ENCODE data around the gene MAPKAP1.
A peak's percentile ranks its signal among the peaks of the same experiment; 100 is the strongest.

Gene MAPKAP1

DNA sequence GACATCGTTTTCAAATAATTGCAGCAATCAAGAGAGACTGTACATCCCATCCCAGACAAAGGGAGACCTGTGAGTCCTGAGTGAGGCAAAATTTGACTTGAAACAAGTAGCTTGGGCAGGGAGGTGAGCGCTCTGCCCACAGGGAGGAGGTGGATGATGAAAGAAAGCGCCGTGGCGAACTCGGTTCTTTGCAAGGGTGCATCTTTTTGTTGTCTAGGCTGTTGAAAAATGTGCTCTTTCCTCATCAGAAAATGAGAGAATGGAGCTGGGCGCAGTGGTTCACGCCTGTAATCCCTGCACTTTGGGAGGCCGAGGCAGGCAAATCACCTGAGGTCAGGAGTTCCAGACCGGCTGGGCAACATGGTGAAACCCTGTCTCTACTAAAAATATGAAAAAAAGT lies 294.8 kb downstream of the MAPKAP1 start:
- TF ChIP-seq, protein P1, sequence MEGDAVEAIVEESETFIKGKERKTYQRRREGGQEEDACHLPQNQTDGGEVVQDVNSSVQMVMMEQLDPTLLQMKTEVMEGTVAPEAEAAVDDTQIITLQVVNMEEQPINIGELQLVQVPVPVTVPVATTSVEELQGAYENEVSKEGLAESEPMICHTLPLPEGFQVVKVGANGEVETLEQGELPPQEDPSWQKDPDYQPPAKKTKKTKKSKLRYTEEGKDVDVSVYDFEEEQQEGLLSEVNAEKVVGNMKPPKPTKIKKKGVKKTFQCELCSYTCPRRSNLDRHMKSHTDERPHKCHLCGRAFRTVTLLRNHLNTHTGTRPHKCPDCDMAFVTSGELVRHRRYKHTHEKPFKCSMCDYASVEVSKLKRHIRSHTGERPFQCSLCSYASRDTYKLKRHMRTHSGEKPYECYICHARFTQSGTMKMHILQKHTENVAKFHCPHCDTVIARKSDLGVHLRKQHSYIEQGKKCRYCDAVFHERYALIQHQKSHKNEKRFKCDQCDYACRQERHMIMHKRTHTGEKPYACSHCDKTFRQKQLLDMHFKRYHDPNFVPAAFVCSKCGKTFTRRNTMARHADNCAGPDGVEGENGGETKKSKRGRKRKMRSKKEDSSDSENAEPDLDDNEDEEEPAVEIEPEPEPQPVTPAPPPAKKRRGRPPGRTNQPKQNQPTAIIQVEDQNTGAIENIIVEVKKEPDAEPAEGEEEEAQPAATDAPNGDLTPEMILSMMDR (IDR thresholded peaks at IDR 0.05) = no peak

GRCh38 chr9:125411171-125411756 lies 295.7 kb downstream of the MAPKAP1 start:
- TF ChIP-seq, protein P1 (IDR thresholded peaks at IDR 0.05) = no peak

DNA sequence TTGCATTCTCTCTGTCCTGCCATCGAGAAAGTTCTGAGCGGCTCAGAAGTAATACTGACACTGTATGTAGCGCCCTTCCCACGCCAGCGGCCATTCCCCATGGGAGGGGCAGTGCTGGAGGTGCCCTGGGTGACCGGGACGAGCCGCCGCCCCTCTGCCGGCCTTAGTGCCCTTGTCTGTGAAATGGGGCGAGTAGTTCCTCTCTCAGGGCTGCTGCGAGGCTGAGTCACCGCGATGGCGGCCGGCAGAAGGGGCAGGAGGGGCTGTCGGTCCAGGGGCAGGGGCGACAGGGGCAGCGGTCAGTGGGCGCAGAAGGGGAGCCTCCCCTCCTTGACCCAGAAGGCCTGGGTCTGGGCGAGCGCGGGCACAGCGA lies 296.5 kb downstream of the MAPKAP1 start:
- TF ChIP-seq, protein P1 (IDR thresholded peaks at IDR 0.05) = no peak

DNA sequence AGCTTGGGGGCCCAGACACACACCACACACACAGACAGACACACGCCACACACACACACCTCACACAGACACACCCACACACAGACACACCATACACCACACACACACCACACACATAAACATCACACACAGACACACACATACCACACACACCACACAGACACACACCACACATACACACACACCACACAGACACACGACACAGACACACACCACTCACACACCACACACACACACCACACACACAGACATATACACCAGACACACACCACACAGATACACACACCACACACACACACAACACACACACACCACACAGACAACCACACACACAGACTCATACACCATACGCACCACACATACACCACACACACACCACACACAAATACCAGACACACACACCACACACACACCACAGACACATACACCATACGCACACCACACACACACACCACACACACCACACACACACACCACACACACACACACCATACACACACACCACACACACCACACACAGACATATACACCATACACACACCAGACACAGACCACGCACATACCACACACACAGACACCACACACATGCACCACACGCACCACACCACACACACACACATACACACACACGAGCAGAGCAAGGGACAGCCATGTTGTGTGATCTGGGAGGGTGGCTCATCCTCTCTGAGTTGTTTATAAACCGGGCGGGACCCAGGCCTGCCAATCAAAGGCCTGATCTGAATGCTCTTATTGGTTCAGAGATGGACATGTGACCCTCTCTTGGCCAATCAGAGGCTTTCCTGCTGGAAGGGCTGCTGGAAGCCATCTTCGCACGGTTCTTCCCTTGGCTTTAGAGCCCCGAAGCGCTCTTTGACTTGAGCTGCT lies 297.1 kb downstream of the MAPKAP1 start:
- TF ChIP-seq, protein P1 (IDR thresholded peaks at IDR 0.05) = no peak

DNA sequence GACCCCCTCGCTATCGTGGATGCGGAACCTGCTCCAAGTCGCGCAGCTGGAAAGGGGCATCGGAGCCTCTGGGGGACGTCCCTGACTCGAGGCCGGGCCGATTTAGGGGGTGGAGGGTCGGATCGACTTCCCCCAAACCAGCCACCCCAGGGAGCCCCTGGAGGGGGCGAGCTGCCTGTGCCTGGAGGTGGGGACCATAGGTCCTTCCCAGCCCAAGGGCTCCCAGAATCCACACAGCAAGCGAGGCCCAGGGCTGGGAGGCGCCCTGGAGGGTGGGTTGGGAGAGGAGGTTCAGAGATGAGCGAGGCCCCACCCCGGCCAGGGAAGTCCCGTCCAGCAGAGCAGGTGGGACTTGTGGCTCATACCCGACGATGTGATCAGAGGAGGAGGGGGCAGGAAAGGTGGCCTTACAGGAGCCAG lies 297.8 kb downstream of the MAPKAP1 start:
- TF ChIP-seq, protein P1 (IDR thresholded peaks at IDR 0.05) = no peak

- TF ChIP-seq, protein P1 (IDR thresholded peaks at IDR 0.05) = peak; percentile 85
Measured at GRCh38 chr9:125407974-125408900, 298.8 kb downstream of the MAPKAP1 start.

DNA sequence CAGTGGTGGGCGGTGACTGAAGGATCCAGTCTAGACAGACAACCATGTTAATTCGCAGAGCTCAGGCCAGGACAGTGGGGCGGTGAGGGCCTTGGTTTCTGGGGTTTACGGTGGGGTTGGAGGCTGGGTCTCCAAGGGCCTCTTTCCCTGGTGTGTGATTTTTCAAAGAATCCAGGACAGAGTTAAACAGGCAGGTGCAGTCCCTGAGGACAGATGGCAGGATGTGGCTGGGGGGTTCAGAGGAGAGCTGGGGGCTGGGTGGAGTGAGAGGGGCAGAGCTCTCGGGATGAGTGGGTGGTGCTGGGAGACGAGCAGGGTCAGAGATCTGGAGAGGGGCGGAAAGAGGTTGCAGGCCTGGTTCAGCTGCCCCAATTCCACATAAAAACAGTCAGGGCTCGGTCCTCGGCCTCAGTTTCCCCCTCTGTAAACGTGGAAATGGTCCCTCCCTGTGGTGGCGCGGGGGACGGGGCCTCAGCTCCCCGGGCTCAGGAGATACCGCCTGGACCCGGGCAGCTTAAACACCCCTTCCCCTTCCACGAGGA lies 299.5 kb downstream of the MAPKAP1 start:
- TF ChIP-seq, protein P1 (IDR thresholded peaks at IDR 0.05) = no peak
